PC-9 (cell line): Measurements from ENCODE around the gene SGMS1. TPM values are rescaled to one million over a fixed set of nuclear protein-coding genes. Genes with fewer than 3 reads are reported as not detected.

Experiments used
- BruUV-seq: library from RNA; stranded (reverse); fragments of 400-500 nt; replicated peaks from 2 replicates; lab custom pipeline; 2021; lab: Mats Ljungman, UMichigan
- CTCF ChIA-PET: fragments of 300-600 bp; sonication (Branson Sonifier 250); formaldehyde crosslinking; loops from one replicate; lab custom pipeline; 2022; ENCODE audit warnings: antibody characterized with exemption; lab: Charles Lee
- POLR2A ChIA-PET: fragments of 300-600 bp; sonication (Branson Sonifier 250); formaldehyde crosslinking; loops from one replicate; lab custom pipeline; 2022; ENCODE audit warnings: antibody characterized with exemption; ENCODE audit not compliant: unreplicated experiment; lab: Charles Lee
- DNase-seq, 2 experiments: peaks; one replicate each; pipeline versions ENCODE4 v3.0.0 to v3.0.0-alpha.2; 2015 to 2022; ENCODE audit warnings: mixed read lengths in 1 of 2
- H2AFZ ChIP-seq: fragments of 200-600 bp; sonication (generic); 2 replicates; pipeline ENCODE4 v1.8.1; 2017; ENCODE audit warnings: antibody characterized with exemption
- H3F3A ChIP-seq: fragments of 200-600 bp; sonication (generic); 2 replicates; pipeline ENCODE4 v1.8.1; 2017; ENCODE audit warnings: antibody characterized with exemption, mild to moderate bottlenecking, low read depth; ENCODE audit not compliant: insufficient read depth
- H3K27ac ChIP-seq: fragments of 200-600 bp; sonication (generic); 2 replicates; pipeline ENCODE4 v1.6.1; 2016; ENCODE audit warnings: mixed run types
- H3K27me3 ChIP-seq: fragments of 200-600 bp; sonication (generic); 2 replicates; pipeline ENCODE4 v1.6.1; 2016; ENCODE audit warnings: low read depth, mixed run types; ENCODE audit not compliant: insufficient read depth
- H3K36me3 ChIP-seq: fragments of 200-600 bp; sonication (generic); 2 replicates; pipeline ENCODE4 v1.6.1; 2016; ENCODE audit warnings: low read depth, mixed run types
- H3K4me1 ChIP-seq: fragments of 200-600 bp; sonication (generic); replicated peaks from 2 replicates; pipeline ENCODE4 v1.6.1; 2016; ENCODE audit warnings: mixed run types; ENCODE audit not compliant: insufficient read depth
- H3K4me2 ChIP-seq: fragments of 200-600 bp; sonication (generic); 2 replicates; pipeline ENCODE4 v1.6.1; 2017; ENCODE audit warnings: mixed run types
- H3K4me3 ChIP-seq: fragments of 200-600 bp; sonication (generic); 2 replicates; pipeline ENCODE4 v1.6.1; 2016; ENCODE audit warnings: mixed run types
- H3K79me2 ChIP-seq: fragments of 200-600 bp; sonication (generic); 2 replicates; pipeline ENCODE4 v1.6.1; 2017; ENCODE audit warnings: low read depth, mixed run types
- H3K9me2 ChIP-seq: fragments of 200-600 bp; sonication (generic); 2 replicates; pipeline ENCODE4 v1.8.1; 2017; ENCODE audit warnings: mild to moderate bottlenecking; ENCODE audit not compliant: insufficient read depth
- H3K9me3 ChIP-seq: fragments of 200-600 bp; sonication (generic); 2 replicates; pipeline ENCODE4 v1.8.1; 2016; ENCODE audit warnings: low read depth; ENCODE audit not compliant: insufficient read depth
- H4K20me1 ChIP-seq: fragments of 200-600 bp; sonication (generic); 2 replicates; pipeline ENCODE4 v1.8.1; 2017; ENCODE audit not compliant: insufficient read depth
- EZH2 ChIP-seq: fragments of 200-600 bp; sonication (generic); IDR thresholded peaks from 2 replicates; pipeline ENCODE4 v1.8.0; 2017; ENCODE audit warnings: antibody characterized with exemption, low read depth
- intact Hi-C: fragments of 100-400 bp; cut with micrococcal nuclease; formaldehyde crosslinking; loops from one replicate; pipeline ENCODE4 v1.10.0; 2022; ENCODE audit not compliant: unreplicated experiment
- total RNA-seq: library from RNA; stranded (reverse); gene quantifications from 2 replicates; pipeline ENCODE4 v1.2.3, GENCODE V29; 2021
- TF ChIP-seq, protein P1 (sequence below): fragments of 200-600 bp; sonication (generic); conservative IDR thresholded peaks from 2 replicates; pipeline ENCODE4 v1.6.1; 2017; ENCODE audit warnings: mixed run types, antibody characterized with exemption, mild to moderate bottlenecking, moderate library complexity

SGMS1 gene
- total RNA-seq, 1 experiment from 2014 or later, result 35.0 TPM

DNA sequence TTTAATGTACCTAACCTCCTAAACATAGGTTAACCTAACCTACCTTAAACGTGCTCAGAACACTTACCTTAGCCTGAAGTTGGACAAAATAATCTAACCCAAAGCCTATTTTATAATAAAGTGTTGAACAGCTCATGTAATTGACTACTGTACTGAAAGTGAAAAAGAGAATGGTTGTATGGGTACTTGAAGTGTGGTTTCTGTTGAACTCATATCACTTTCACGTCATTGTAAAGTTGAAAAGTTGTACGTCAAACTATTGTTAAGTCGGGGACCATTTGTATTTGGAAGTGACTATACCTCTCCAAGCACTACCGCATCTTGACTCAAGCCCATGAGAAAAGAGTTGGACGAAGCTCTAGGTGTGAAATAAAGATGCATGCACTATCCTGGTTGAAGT is 334.6 kb downstream of the SGMS1 start:
- Histone ChIP-seq H3K27ac (no peak overlapping the region), H3F3A (no peaks in the 10 kb centered on the region), H3K4me3 (no peak overlapping the region), H3K79me2 (no peaks in the 10 kb centered on the region), H3K4me1 (no peaks in the 10 kb centered on the region), H3K27me3 (no peaks in the 10 kb centered on the region), H2AFZ (no peak overlapping the region), H3K36me3 (no peaks in the 10 kb centered on the region), H3K4me2 (no peak overlapping the region), H4K20me1 (no peaks in the 10 kb centered on the region), H3K9me2 (no peaks in the 10 kb centered on the region), H3K9me3 (no peaks in the 10 kb centered on the region)
- BruUV-seq, result no TSS peak
- no peak for TF ChIP-seq EZH2
- TF ChIP-seq, protein P1, sequence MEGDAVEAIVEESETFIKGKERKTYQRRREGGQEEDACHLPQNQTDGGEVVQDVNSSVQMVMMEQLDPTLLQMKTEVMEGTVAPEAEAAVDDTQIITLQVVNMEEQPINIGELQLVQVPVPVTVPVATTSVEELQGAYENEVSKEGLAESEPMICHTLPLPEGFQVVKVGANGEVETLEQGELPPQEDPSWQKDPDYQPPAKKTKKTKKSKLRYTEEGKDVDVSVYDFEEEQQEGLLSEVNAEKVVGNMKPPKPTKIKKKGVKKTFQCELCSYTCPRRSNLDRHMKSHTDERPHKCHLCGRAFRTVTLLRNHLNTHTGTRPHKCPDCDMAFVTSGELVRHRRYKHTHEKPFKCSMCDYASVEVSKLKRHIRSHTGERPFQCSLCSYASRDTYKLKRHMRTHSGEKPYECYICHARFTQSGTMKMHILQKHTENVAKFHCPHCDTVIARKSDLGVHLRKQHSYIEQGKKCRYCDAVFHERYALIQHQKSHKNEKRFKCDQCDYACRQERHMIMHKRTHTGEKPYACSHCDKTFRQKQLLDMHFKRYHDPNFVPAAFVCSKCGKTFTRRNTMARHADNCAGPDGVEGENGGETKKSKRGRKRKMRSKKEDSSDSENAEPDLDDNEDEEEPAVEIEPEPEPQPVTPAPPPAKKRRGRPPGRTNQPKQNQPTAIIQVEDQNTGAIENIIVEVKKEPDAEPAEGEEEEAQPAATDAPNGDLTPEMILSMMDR, result no peak
- intact Hi-C loops, result no loop called here
- DNase-seq, result no peak
- ChIA-PET CTCF (no interaction called here), POLR2A (no interaction called here)

DNA sequence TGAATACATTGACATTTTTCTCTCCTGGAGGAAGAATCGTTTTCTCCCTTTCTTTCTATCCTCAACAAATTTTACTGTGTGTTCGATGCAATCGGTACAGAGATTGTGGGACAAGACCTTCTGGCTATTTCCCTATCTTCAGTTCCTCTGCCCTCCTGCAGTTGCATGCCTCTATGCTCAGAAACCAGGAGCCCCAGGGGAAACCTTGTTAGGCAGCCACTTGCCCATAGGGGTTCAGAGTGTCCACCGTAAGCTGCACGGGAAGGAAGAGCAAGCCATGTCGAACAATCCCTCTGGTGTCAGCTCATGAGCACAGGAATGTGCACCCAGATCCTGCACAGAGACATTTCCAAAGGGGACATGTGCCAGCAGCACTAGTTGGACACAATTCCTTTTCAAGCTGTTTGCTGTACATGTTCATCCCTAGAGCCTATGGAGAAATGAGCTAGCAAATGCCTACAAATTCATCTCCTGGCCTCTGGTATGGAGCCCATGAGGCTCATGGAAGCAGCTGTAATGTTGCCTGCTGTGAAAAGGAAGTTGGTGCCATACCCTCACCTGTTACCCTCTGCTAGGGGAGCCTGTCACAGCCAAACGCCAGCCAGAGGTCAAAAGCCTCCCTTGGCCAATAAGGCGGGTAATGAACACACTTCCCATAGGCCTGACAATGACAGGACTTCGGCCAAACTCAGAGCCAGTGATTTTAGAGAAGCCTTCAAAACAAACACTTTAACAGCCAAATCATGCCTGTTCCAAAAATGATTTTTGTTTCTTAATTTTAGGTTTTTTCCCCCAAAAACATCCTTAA is 336.6 kb downstream of the SGMS1 start:
- H3K9me2 ChIP-seq, result no peaks in the 10 kb centered on the region
- no peaks in the 10 kb centered on the region for H3K4me1 ChIP-seq
- H2AFZ ChIP-seq, result no peak overlapping the region
- DNase-seq, result no peak
- no peaks in the 10 kb centered on the region for H3K27me3 ChIP-seq
- TF ChIP-seq, protein P1, result no peak
- no peak for TF ChIP-seq EZH2
- POLR2A ChIA-PET, result no interaction called here
- H3K79me2 ChIP-seq, result no peaks in the 10 kb centered on the region
- CTCF ChIA-PET, result no interaction called here
- H3K27ac ChIP-seq, result no peak overlapping the region
- no TSS peak for BruUV-seq
- no peaks in the 10 kb centered on the region for H3K36me3 ChIP-seq
- no peaks in the 10 kb centered on the region for H3F3A ChIP-seq
- intact Hi-C loops, result no loop called here
- no peaks in the 10 kb centered on the region for H4K20me1 ChIP-seq
- H3K9me3 ChIP-seq, result no peaks in the 10 kb centered on the region
- no peak overlapping the region for H3K4me3 ChIP-seq
- no peak overlapping the region for H3K4me2 ChIP-seq

DNA sequence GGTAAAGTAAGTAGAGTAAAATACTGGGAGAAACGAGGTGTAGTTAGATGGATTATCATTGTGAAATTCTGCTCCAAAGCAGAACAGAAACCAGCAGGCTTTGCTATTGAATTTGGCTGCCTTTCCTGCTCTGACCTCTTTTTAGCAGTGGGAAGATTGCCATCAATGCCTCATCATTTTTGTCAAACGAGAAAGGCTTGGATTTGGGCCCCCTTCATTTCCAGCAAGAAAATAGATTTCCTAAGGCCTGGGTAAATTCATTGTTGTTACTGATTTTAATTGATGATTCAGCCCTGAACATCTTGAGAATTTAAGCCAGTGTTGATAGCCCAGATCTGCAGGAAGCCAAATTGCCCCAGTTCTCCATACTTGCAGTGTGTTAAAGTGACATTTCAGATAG is 337.2 kb downstream of the SGMS1 start:
- intact Hi-C loops, result no loop called here
- POLR2A ChIA-PET, result no interaction called here
- H3K4me2 ChIP-seq, result no peak overlapping the region
- no peak for DNase-seq
- no peak overlapping the region for H3K27ac ChIP-seq
- no peaks in the 10 kb centered on the region for H3K79me2 ChIP-seq
- BruUV-seq, result no TSS peak
- H3F3A ChIP-seq, result no peaks in the 10 kb centered on the region
- no peaks in the 10 kb centered on the region for H3K4me1 ChIP-seq
- no peak overlapping the region for H2AFZ ChIP-seq
- H4K20me1 ChIP-seq, result no peaks in the 10 kb centered on the region
- no peaks in the 10 kb centered on the region for H3K9me2 ChIP-seq
- no peak overlapping the region for H3K4me3 ChIP-seq
- TF ChIP-seq, protein P1, result no peak
- no peak for TF ChIP-seq EZH2
- CTCF ChIA-PET, result no interaction called here
- H3K36me3 ChIP-seq, result no peaks in the 10 kb centered on the region
- no peaks in the 10 kb centered on the region for H3K27me3 ChIP-seq
- H3K9me3 ChIP-seq, result no peaks in the 10 kb centered on the region
